K562 (cell line): ENCODE data around the gene FGF9. TPM values are rescaled to one million over a fixed set of nuclear protein-coding genes. Genes with fewer than 3 reads are reported as not detected.

ENCODE experiments used
- ARHGAP35 ChIP-seq: fragments of 450-650 bp; IDR thresholded peaks from 2 replicates; pipeline ENCODE4 v1.6.1; 2018; ENCODE audit not compliant: partially characterized antibody
- ELF2 ChIP-seq: fragments of 250-450 bp; sonication (Bioruptor Pico); IDR thresholded peaks from 2 replicates; pipeline ENCODE4 v1.5.0; 2021; ENCODE audit warnings: mild to moderate bottlenecking
- GABPB1 ChIP-seq: sonication (generic); formaldehyde crosslinking; IDR thresholded peaks from 2 replicates; pipeline ENCODE4 v1.8.0; 2022; ENCODE audit warnings: mild to moderate bottlenecking, missing genetic modification reagents
- PRDM10 ChIP-seq: fragments of 450-650 bp; IDR thresholded peaks from 2 replicates; pipeline ENCODE4 v1.6.1; 2018; ENCODE audit not compliant: partially characterized antibody
- RFX1 ChIP-seq: fragments of 450-650 bp; IDR thresholded peaks from 2 replicates; pipeline ENCODE4 v1.6.1; 2016; ENCODE audit warnings: mild to moderate bottlenecking, moderate library complexity
- SMAD1 ChIP-seq: fragments of 150-350 bp; IDR thresholded peaks from 2 replicates; pipeline ENCODE4 v1.6.1; 2014; ENCODE audit warnings: low read length, low read depth; ENCODE audit not compliant: partially characterized antibody
- TOE1 ChIP-seq, 2 experiments: fragments of 450-650 bp in 1 of 2; sonication (generic) in 1 of 2; formaldehyde crosslinking in 1 of 2; IDR thresholded peaks; 2 replicates each; pipeline versions ENCODE4 v1.7.1 to v1.8.0; 2016 to 2022; ENCODE audit warnings: borderline replicate concordance in 2 of 2, mild to moderate bottlenecking in 2 of 2, antibody characterized with exemption in 1 of 2, inconsistent platforms in 1 of 2, low read depth in 1 of 2, missing genetic modification reagents in 1 of 2, moderate library complexity in 1 of 2
- ZFP1 ChIP-seq: fragments of 450-650 bp; formaldehyde crosslinking; IDR thresholded peaks from 2 replicates; pipeline ENCODE4 v1.4.0; 2020; ENCODE audit warnings: mild to moderate bottlenecking, mixed read lengths
- polyA plus RNA-seq, 8 experiments: library from polyadenylated mRNA; depleted of rRNA in 4 of 8; stranded (reverse) in 5 of 8; unstranded in 3 of 8; fragments of >200 nt; fragmentation: Nextera tagmentation in 2 of 8; fragmentation: Illumina TruSeq in 1 of 8; extraction: Ambion mirVana in 2 of 8; extraction: Trizol in 1 of 8; gene quantifications; 2 replicates each; pipeline versions ENCODE4 v1.2.1 to v1.2.3, GENCODE V29; 2011 to 2014; ENCODE audit warnings: inconsistent platforms in 1 of 8, missing spikeins in 1 of 8
- total RNA-seq, 7 experiments: library from RNA; depleted of rRNA in 6 of 7; stranded (reverse); fragments of >200 nt in 6 of 7; fragmentation: Illumina TruSeq in 2 of 7; extraction: Trizol in 2 of 7; gene quantifications; 2 replicates each; pipeline versions ENCODE4 v1.2.1 to v1.2.3, GENCODE V29; 2011 to 2021; ENCODE audit warnings: low replicate concordance in 1 of 7
- TF ChIP-seq, protein P1 (sequence below): fragments of 250-450 bp; sonication (Bioruptor Pico); IDR thresholded peaks from 2 replicates; pipeline ENCODE4 v1.5.0; 2021; ENCODE audit warnings: mild to moderate bottlenecking, borderline replicate concordance

FGF9 gene
- total and polyA plus RNA-seq, 9 of the 15 experiments (the other 6 are each of a cell fraction or from before 2014, with no cell fraction given), result not detected

GRCh38 chr13:21636656-21637055, 34.2 kb upstream of the FGF9 start (continued):
- TF ChIP-seq PRDM10 (no peak), ZFP1 (CRISPR knock-in tag) (no peak), ELF2 (CRISPR knock-in tag) (no peak), SMAD1 (no peak), ARHGAP35 (no peak), TOE1 (IDR thresholded peaks at IDR 0.05; ENCODE audit: borderline replicate concordance) (no peak), TOE1 (CRISPR knock-in tag; IDR thresholded peaks at IDR 0.05; ENCODE audit: borderline replicate concordance, low read depth) (no peak), GABPB1 (CRISPR knock-in tag) (no peak), RFX1 (no peak)
- TF ChIP-seq, protein P1, sequence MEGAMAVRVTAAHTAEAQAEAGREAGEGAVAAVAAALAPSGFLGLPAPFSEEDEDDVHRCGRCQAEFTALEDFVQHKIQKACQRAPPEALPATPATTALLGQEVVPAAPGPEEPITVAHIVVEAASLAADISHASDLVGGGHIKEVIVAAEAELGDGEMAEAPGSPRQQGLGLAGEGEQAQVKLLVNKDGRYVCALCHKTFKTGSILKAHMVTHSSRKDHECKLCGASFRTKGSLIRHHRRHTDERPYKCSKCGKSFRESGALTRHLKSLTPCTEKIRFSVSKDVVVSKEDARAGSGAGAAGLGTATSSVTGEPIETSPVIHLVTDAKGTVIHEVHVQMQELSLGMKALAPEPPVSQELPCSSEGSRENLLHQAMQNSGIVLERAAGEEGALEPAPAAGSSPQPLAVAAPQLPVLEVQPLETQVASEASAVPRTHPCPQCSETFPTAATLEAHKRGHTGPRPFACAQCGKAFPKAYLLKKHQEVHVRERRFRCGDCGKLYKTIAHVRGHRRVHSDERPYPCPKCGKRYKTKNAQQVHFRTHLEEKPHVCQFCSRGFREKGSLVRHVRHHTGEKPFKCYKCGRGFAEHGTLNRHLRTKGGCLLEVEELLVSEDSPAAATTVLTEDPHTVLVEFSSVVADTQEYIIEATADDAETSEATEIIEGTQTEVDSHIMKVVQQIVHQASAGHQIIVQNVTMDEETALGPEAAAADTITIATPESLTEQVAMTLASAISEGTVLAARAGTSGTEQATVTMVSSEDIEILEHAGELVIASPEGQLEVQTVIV, result no peak
